ENCODE results near the gene MYO1D.
A peak's percentile ranks its signal among the peaks of the same experiment; 100 is the strongest.

Gene MYO1D

GRCh38 chr17:32688221-32688620 is 188.7 kb downstream of the MYO1D start:
- H3K36me3 ChIP-seq (ENCODE audit: insufficient read depth, low read depth, low read length) = no peaks in the 10 kb centered on the region
- peaks cover 3% of the 10 kb centered on the region; the same call in 1 of the 2 replicates for H3K4me1 ChIP-seq (ENCODE audit: insufficient read depth, low read length)
- H3K9me3 ChIP-seq (ENCODE audit: insufficient read depth, low read depth, low read length) = 0 out of 2 replicates have a peak, but pooled peaks cover 3% of the 10 kb centered on the region
- H3K4me3 ChIP-seq (ENCODE audit: low read length) = no peak overlapping the region
- no peak overlapping the region for H3K9ac ChIP-seq (ENCODE audit: low read depth, low read length)
- no peak overlapping the region for H3K27ac ChIP-seq (ENCODE audit: low read length)
- no peaks in the 10 kb centered on the region for H3K27me3 ChIP-seq (ENCODE audit: insufficient read depth, low read length)

GRCh38 chr17:32684087-32684958 is 192.6 kb downstream of the MYO1D start:
- Histone ChIP-seq H3K27me3 (ENCODE audit: insufficient read depth, low read length) (no peaks in the 10 kb centered on the region), H3K4me1 (ENCODE audit: insufficient read depth, low read length) (peaks cover 3% of the 10 kb centered on the region; the same call in 1 of the 2 replicates), H3K27ac (ENCODE audit: low read length) (no peak overlapping the region), H3K4me3 (ENCODE audit: low read length) (peak overlapping the region; percentile 43; the same call in 1 of the 2 replicates), H3K9ac (ENCODE audit: low read depth, low read length) (peak overlapping the region; percentile 15; the same call in 1 of the 2 replicates), H3K36me3 (ENCODE audit: insufficient read depth, low read depth, low read length) (no peaks in the 10 kb centered on the region), H3K9me3 (ENCODE audit: insufficient read depth, low read depth, low read length) (0 out of 2 replicates have a peak, but pooled peaks cover 3% of the 10 kb centered on the region)

GRCh38 chr17:32673964-32674363 is 203.0 kb downstream of the MYO1D start:
- Histone ChIP-seq H3K9ac (ENCODE audit: low read depth, low read length) (no peak overlapping the region), H3K4me1 (ENCODE audit: insufficient read depth, low read length) (no peaks in the 10 kb centered on the region), H3K36me3 (ENCODE audit: insufficient read depth, low read depth, low read length) (no peaks in the 10 kb centered on the region), H3K27ac (ENCODE audit: low read length) (no peak overlapping the region), H3K4me3 (ENCODE audit: low read length) (no peak overlapping the region), H3K27me3 (ENCODE audit: insufficient read depth, low read length) (no peaks in the 10 kb centered on the region), H3K9me3 (ENCODE audit: insufficient read depth, low read depth, low read length) (no peaks in the 10 kb centered on the region)

DNA sequence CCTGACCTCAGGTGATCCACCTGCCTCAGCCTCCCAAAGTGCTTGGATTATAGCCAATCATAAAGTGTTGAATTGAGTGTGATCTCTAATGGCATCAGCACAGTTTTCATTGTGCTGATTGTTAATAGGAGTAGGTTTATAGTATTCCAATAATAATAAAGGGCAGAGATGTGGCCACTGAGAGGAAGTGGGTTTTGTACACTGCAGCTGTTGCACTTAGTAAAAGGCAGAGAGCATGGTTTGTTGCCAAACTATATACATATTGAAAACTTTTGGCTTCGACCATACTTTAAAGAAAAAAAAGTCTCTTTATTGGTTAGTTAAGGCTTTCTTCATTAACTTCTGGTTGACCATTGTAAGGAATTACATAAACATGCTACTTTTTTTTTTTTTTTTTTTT is 204.2 kb downstream of the MYO1D start:
- H3K4me1 ChIP-seq (ENCODE audit: insufficient read depth, low read length) = no peaks in the 10 kb centered on the region
- no peaks in the 10 kb centered on the region for H3K27me3 ChIP-seq (ENCODE audit: insufficient read depth, low read length)
- no peak overlapping the region for H3K27ac ChIP-seq (ENCODE audit: low read length)
- H3K4me3 ChIP-seq (ENCODE audit: low read length) = no peak overlapping the region
- H3K36me3 ChIP-seq (ENCODE audit: insufficient read depth, low read depth, low read length) = no peaks in the 10 kb centered on the region
- H3K9me3 ChIP-seq (ENCODE audit: insufficient read depth, low read depth, low read length) = no peaks in the 10 kb centered on the region
- H3K9ac ChIP-seq (ENCODE audit: low read depth, low read length) = no peak overlapping the region

DNA sequence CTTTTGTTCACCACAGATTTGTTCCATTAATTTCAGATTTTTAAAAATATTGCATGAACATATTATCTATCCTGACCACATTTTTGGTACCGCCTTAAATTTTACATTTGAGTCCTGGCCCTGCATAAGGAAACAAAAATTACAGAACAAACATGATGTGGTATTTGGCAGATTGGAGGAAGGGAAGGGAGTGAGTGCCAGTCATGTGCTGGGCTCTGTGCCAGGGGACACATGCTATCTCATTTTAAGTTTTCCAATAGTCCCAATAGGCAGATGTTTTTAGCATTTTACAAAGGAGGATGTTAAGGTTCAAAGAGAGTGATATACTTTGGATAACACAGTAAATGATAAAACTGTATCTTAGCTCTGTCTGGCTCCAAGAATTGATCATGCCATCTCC is 205.0 kb downstream of the MYO1D start:
- H3K27me3 ChIP-seq (ENCODE audit: insufficient read depth, low read length) = no peaks in the 10 kb centered on the region
- no peak overlapping the region for H3K4me3 ChIP-seq (ENCODE audit: low read length)
- H3K27ac ChIP-seq (ENCODE audit: low read length) = no peak overlapping the region
- H3K9me3 ChIP-seq (ENCODE audit: insufficient read depth, low read depth, low read length) = no peaks in the 10 kb centered on the region
- no peak overlapping the region for H3K9ac ChIP-seq (ENCODE audit: low read depth, low read length)
- no peaks in the 10 kb centered on the region for H3K36me3 ChIP-seq (ENCODE audit: insufficient read depth, low read depth, low read length)
- no peaks in the 10 kb centered on the region for H3K4me1 ChIP-seq (ENCODE audit: insufficient read depth, low read length)

DNA sequence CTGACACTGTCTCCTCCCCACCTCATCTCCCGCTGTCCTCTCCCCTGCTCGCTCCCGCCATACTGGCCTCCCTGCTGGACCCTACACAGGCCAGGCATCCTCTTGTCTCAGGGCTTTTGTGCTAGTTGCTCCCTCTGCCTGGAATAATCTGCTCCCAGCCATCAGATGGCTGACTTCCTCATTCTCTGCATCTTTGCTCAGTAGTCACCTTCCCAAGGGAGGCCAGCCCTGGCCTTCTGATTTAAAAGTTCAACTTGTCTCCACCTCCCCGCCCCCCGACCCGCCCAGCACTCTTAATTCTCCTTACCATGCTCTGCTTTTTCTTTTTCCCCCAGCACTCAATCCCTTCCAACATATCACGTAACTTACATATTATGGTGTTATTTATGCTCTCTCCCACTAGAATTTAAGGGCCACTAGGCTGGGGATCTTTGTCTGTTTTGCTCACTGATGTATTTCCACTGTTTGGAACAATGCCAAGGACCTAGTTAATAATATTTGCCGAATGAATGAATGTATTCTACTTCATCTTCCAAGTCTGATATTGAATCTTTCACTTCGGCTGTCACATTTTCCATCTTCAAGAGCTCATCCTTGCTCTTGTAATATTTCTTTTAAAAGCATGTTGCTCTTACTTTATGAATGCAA is 211.9 kb downstream of the MYO1D start:
- Histone ChIP-seq H3K36me3 (ENCODE audit: insufficient read depth, low read depth, low read length) (no peaks in the 10 kb centered on the region), H3K27ac (ENCODE audit: low read length) (no peak overlapping the region), H3K9ac (ENCODE audit: low read depth, low read length) (no peak overlapping the region), H3K27me3 (ENCODE audit: insufficient read depth, low read length) (no peaks in the 10 kb centered on the region), H3K9me3 (ENCODE audit: insufficient read depth, low read depth, low read length) (no peaks in the 10 kb centered on the region), H3K4me1 (ENCODE audit: insufficient read depth, low read length) (no peaks in the 10 kb centered on the region), H3K4me3 (ENCODE audit: low read length) (no peak overlapping the region)

GRCh38 chr17:32660496-32660985 is 216.4 kb downstream of the MYO1D start:
- Histone ChIP-seq H3K36me3 (ENCODE audit: insufficient read depth, low read depth, low read length) (peaks cover 4% of the 10 kb centered on the region; the same call in 1 of the 2 replicates), H3K27me3 (ENCODE audit: insufficient read depth, low read length) (no peaks in the 10 kb centered on the region), H3K4me1 (ENCODE audit: insufficient read depth, low read length) (no peaks in the 10 kb centered on the region), H3K4me3 (ENCODE audit: low read length) (no peak overlapping the region), H3K9me3 (ENCODE audit: insufficient read depth, low read depth, low read length) (no peaks in the 10 kb centered on the region), H3K27ac (ENCODE audit: low read length) (no peak overlapping the region), H3K9ac (ENCODE audit: low read depth, low read length) (no peak overlapping the region)

DNA sequence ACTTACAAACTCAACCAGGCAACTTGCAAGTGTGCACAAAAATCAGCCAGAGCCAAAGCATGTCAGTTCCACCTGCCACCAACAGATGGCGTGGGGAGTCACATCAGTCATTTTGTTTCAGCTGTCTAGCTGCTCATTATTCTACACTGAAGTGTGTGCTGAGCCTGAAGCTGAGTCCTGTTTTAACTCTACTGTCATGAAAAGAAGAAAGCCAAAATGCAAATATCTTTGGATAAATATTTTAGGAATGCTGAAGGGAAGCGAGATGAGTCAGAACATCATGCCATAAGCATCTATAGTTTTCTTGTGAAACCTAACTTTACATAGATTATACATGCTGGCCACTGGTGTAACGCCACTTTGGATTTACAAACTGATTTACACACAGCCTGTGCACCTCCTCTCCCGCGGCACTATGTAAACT is 217.5 kb downstream of the MYO1D start:
- Histone ChIP-seq H3K4me1 (ENCODE audit: insufficient read depth, low read length) (no peaks in the 10 kb centered on the region), H3K4me3 (ENCODE audit: low read length) (no peak overlapping the region), H3K27me3 (ENCODE audit: insufficient read depth, low read length) (no peaks in the 10 kb centered on the region), H3K36me3 (ENCODE audit: insufficient read depth, low read depth, low read length) (peaks cover 4% of the 10 kb centered on the region; the same call in 1 of the 2 replicates), H3K27ac (ENCODE audit: low read length) (no peak overlapping the region), H3K9me3 (ENCODE audit: insufficient read depth, low read depth, low read length) (no peaks in the 10 kb centered on the region), H3K9ac (ENCODE audit: low read depth, low read length) (no peak overlapping the region)

- Histone ChIP-seq H3K4me3 (ENCODE audit: low read length) (no peak overlapping the region), H3K27ac (ENCODE audit: low read length) (no peak overlapping the region), H3K9me3 (ENCODE audit: insufficient read depth, low read depth, low read length) (no peaks in the 10 kb centered on the region), H3K27me3 (ENCODE audit: insufficient read depth, low read length) (no peaks in the 10 kb centered on the region), H3K9ac (ENCODE audit: low read depth, low read length) (no peak overlapping the region), H3K36me3 (ENCODE audit: insufficient read depth, low read depth, low read length) (peaks cover 6% of the 10 kb centered on the region; the same call in 1 of the 2 replicates), H3K4me1 (ENCODE audit: insufficient read depth, low read length) (no peaks in the 10 kb centered on the region)
Measured at GRCh38 chr17:32658470-32659418, 218.2 kb downstream of the MYO1D start.

- H3K4me3 ChIP-seq (ENCODE audit: low read length) = no peak overlapping the region
- H3K4me1 ChIP-seq (ENCODE audit: insufficient read depth, low read length) = no peaks in the 10 kb centered on the region
- H3K27me3 ChIP-seq (ENCODE audit: insufficient read depth, low read length) = no peaks in the 10 kb centered on the region
- no peaks in the 10 kb centered on the region for H3K9me3 ChIP-seq (ENCODE audit: insufficient read depth, low read depth, low read length)
- H3K9ac ChIP-seq (ENCODE audit: low read depth, low read length) = no peak overlapping the region
- H3K36me3 ChIP-seq (ENCODE audit: insufficient read depth, low read depth, low read length) = peaks cover 14% of the 10 kb centered on the region; the same call in 1 of the 2 replicates
- H3K27ac ChIP-seq (ENCODE audit: low read length) = no peak overlapping the region
Measured at GRCh38 chr17:32656886-32657285, 220.0 kb downstream of the MYO1D start.

- Histone ChIP-seq H3K36me3 (ENCODE audit: insufficient read depth, low read depth, low read length) (peaks cover 25% of the 10 kb centered on the region; the same call in 1 of the 2 replicates), H3K9ac (ENCODE audit: low read depth, low read length) (no peak overlapping the region), H3K27me3 (ENCODE audit: insufficient read depth, low read length) (no peaks in the 10 kb centered on the region), H3K27ac (ENCODE audit: low read length) (no peak overlapping the region), H3K4me1 (ENCODE audit: insufficient read depth, low read length) (no peaks in the 10 kb centered on the region), H3K4me3 (ENCODE audit: low read length) (no peak overlapping the region), H3K9me3 (ENCODE audit: insufficient read depth, low read depth, low read length) (peaks cover 5% of the 10 kb centered on the region)
Measured at GRCh38 chr17:32654324-32654723, 222.6 kb downstream of the MYO1D start.

Data from iPS-20b (cell line).